ENCODE measurements around the gene OAS2.

DNA sequence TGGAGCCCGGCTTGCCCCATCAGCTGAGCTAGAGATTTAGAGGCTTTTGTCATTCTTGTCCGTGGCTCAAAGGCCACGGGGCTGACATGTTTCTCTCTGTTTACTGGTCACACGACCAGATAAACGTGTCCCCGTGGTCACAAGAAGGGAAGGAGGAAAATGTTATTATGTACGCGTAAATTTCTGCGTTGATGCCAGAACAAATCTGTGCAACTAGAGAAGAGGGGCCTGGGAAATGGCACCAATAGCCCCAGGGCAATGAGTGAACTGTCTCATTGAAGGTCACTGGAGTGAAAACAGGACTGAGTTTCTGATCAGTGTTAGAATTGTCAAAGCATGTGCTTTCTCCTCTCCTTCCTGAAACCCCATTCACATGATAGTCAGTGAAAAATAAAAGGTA is 25.3 kb downstream of the OAS2 start:
- TF ChIP-seq SMAD4 (CRISPR knock-in tag; conservative IDR thresholded peaks at IDR 0.05), result no peak
- no peak for TF ChIP-seq CHD1 (IDR thresholded peaks at IDR 0.05; ENCODE audit: low read length)
- TF ChIP-seq, protein P1, sequence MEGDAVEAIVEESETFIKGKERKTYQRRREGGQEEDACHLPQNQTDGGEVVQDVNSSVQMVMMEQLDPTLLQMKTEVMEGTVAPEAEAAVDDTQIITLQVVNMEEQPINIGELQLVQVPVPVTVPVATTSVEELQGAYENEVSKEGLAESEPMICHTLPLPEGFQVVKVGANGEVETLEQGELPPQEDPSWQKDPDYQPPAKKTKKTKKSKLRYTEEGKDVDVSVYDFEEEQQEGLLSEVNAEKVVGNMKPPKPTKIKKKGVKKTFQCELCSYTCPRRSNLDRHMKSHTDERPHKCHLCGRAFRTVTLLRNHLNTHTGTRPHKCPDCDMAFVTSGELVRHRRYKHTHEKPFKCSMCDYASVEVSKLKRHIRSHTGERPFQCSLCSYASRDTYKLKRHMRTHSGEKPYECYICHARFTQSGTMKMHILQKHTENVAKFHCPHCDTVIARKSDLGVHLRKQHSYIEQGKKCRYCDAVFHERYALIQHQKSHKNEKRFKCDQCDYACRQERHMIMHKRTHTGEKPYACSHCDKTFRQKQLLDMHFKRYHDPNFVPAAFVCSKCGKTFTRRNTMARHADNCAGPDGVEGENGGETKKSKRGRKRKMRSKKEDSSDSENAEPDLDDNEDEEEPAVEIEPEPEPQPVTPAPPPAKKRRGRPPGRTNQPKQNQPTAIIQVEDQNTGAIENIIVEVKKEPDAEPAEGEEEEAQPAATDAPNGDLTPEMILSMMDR (IDR thresholded peaks at IDR 0.05 in 2 of 3, conservative IDR thresholded peaks at IDR 0.05 in 1 of 3; ENCODE audit: insufficient read depth in 2 of 3, low read depth in 1 of 3, low read length in 3 of 3), result no peak
- TF ChIP-seq ELF1 (tag; IDR thresholded peaks at IDR 0.05), result no peak
- no peak for TF ChIP-seq ZNF551 (CRISPR knock-in tag; IDR thresholded peaks at IDR 0.05)
- TF ChIP-seq FOS (IDR thresholded peaks at IDR 0.05; ENCODE audit: extremely low read depth, insufficient read length), result no peak
